Liver (tissue), 3 donors: ENCODE results near the gene CCIN.

Experiments used
- ATF3 ChIP-seq: IDR thresholded peaks from 2 replicates; pipeline ENCODE4 v1.6.1; 2016; ENCODE audit warnings: antibody characterized with exemption
- CTCF ChIP-seq: fragments of 150-350 bp; IDR thresholded peaks from 2 replicates; pipeline ENCODE4 v1.5.1; 2017; ENCODE audit warnings: improper control_type of control experiment, low read depth, low read length; ENCODE audit not compliant: missing input control
- EGR1 ChIP-seq, 2 donors: IDR thresholded peaks; 2 replicates each; pipeline ENCODE4 v1.6.1; 2016 to 2018; ENCODE audit warnings: antibody characterized with exemption in 2 of 2, low read depth in 2 of 2
- FOXA1 ChIP-seq: IDR thresholded peaks from 2 replicates; pipeline ENCODE4 v1.6.1; 2016; ENCODE audit warnings: antibody characterized with exemption
- GABPA ChIP-seq, 2 donors: IDR thresholded peaks in 1 of 2; conservative IDR thresholded peaks in 1 of 2; 2 replicates each; pipeline ENCODE4 v1.6.1; 2016; ENCODE audit warnings: antibody characterized with exemption in 2 of 2, mild to moderate bottlenecking in 1 of 2, moderate library complexity in 1 of 2
- HNF4A ChIP-seq, 2 donors: conservative IDR thresholded peaks; 2 replicates each; pipeline ENCODE4 v1.6.1; 2016; ENCODE audit warnings: antibody characterized with exemption in 2 of 2, mild to moderate bottlenecking in 2 of 2
- JUND ChIP-seq, 2 donors: IDR thresholded peaks; 2 replicates each; pipeline ENCODE4 v1.6.1; 2016; ENCODE audit warnings: antibody characterized with exemption in 2 of 2
- MAX ChIP-seq: IDR thresholded peaks from 2 replicates; pipeline ENCODE4 v1.6.1; 2016; ENCODE audit warnings: antibody characterized with exemption
- RAD21 ChIP-seq, 2 donors: IDR thresholded peaks; 2 replicates each; pipeline ENCODE4 v1.6.1; 2016; ENCODE audit warnings: antibody characterized with exemption in 2 of 2, mild to moderate bottlenecking in 2 of 2
- RXRA ChIP-seq, 2 donors: IDR thresholded peaks; 2 replicates each; pipeline ENCODE4 v1.6.1; 2017 to 2018; ENCODE audit warnings: antibody characterized with exemption in 2 of 2, mild to moderate bottlenecking in 1 of 2
- TAF1 ChIP-seq: conservative IDR thresholded peaks from 2 replicates; pipeline ENCODE4 v1.6.1; 2016; ENCODE audit warnings: antibody characterized with exemption, mild to moderate bottlenecking
- YY1 ChIP-seq: IDR thresholded peaks from 2 replicates; pipeline ENCODE4 v1.6.1; 2016; ENCODE audit warnings: antibody characterized with exemption, mild to moderate bottlenecking
- ZBTB33 ChIP-seq: IDR thresholded peaks from 2 replicates; pipeline ENCODE4 v1.6.1; 2016; ENCODE audit warnings: antibody characterized with exemption
- TF ChIP-seq, protein P1 (sequence below): IDR thresholded peaks from 2 replicates; pipeline ENCODE4 v1.6.1; 2016; ENCODE audit warnings: antibody characterized with exemption, mild to moderate bottlenecking
- donor health status: healthy.
- donor health status: healthy.

- TF ChIP-seq CTCF (no peak), YY1 (no peak), ATF3 (no peak), JUND (IDR thresholded peaks at IDR 0.05) (no peak), HNF4A (conservative IDR thresholded peaks at IDR 0.05) (no peak), MAX (no peak), RXRA (IDR thresholded peaks at IDR 0.05) (no peak), RAD21 (IDR thresholded peaks at IDR 0.05) (no peak), TAF1 (no peak), ZBTB33 (no peak), GABPA (IDR thresholded peaks at IDR 0.05 in 1 of 2, conservative IDR thresholded peaks at IDR 0.05 in 1 of 2) (no peak), EGR1 (IDR thresholded peaks at IDR 0.05; ENCODE audit: low read depth in 2 of 2) (no peak), FOXA1 (no peak)
- TF ChIP-seq, protein P1, sequence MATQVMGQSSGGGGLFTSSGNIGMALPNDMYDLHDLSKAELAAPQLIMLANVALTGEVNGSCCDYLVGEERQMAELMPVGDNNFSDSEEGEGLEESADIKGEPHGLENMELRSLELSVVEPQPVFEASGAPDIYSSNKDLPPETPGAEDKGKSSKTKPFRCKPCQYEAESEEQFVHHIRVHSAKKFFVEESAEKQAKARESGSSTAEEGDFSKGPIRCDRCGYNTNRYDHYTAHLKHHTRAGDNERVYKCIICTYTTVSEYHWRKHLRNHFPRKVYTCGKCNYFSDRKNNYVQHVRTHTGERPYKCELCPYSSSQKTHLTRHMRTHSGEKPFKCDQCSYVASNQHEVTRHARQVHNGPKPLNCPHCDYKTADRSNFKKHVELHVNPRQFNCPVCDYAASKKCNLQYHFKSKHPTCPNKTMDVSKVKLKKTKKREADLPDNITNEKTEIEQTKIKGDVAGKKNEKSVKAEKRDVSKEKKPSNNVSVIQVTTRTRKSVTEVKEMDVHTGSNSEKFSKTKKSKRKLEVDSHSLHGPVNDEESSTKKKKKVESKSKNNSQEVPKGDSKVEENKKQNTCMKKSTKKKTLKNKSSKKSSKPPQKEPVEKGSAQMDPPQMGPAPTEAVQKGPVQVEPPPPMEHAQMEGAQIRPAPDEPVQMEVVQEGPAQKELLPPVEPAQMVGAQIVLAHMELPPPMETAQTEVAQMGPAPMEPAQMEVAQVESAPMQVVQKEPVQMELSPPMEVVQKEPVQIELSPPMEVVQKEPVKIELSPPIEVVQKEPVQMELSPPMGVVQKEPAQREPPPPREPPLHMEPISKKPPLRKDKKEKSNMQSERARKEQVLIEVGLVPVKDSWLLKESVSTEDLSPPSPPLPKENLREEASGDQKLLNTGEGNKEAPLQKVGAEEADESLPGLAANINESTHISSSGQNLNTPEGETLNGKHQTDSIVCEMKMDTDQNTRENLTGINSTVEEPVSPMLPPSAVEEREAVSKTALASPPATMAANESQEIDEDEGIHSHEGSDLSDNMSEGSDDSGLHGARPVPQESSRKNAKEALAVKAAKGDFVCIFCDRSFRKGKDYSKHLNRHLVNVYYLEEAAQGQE, result no peak
These were observed 1.3 kb downstream of the CCIN start for GRCh38 chr9:36170531-36170930.
